ENCODE results near the gene TMSB10.

The TMSB10 gene

GRCh38 chr2:84925336-84925723 lies 19.9 kb downstream of the TMSB10 start (continued):
- no peak for TF ChIP-seq ZNF423 (tag by site-specific recombination; IDR thresholded peaks at IDR 0.05)

- H3K4me3 ChIP-seq (ENCODE audit: low read depth, low read length): peak overlapping the region; percentile 20
- ChIA-PET CTCF (interaction anchor here (0.5 to 2.6 kb wide), 88 partner anchors 8 to 447 kb away, joined by 3 to 28 read pairs (median 5); partner anchors contain the start of genes TCF7L1, TMSB10 and TRABD2A), POLR2A (interaction anchor here (0.7 to 3.1 kb wide), 10 partner anchors 11 to 467 kb away, joined by 3 to 38 read pairs (median 3); partner anchors contain the start of genes KCMF1, SUCLG1 and TMSB10)
- no peaks in the 10 kb centered on the region; a peak in 1 of 3 replicates for H3K36me3 ChIP-seq (ENCODE audit: control insufficient read depth in 2 of 2, insufficient read depth in 1 of 2, low read length in 2 of 2)
- no peaks in the 10 kb centered on the region for H3K4me1 ChIP-seq (ENCODE audit: control insufficient read depth, insufficient read depth, low read length)
- H3K27ac ChIP-seq (ENCODE audit: extremely low read depth, low read depth, low read length): no peak overlapping the region
- H3K9me3 ChIP-seq (ENCODE audit: control insufficient read depth, insufficient read depth, low read depth, low read length): no peaks in the 10 kb centered on the region
- peak; percentile 82; the same call in 1 of the 2 replicates for TF ChIP-seq HOXC10 (CRISPR knock-in tag; IDR thresholded peaks at IDR 0.05)
- 0 out of 2 replicates have a peak, but pooled peaks have one; percentile 30 for TF ChIP-seq ZNF280D (tag by site-specific recombination; IDR thresholded peaks at IDR 0.05)
- peak; percentile 99 for TF ChIP-seq ZNF600 (tag by site-specific recombination; IDR thresholded peaks at IDR 0.05)
- TF ChIP-seq PBX3 (CRISPR knock-in tag; IDR thresholded peaks at IDR 0.05): peak; percentile 58; the same call in 1 of the 2 replicates
- TF ChIP-seq KLF1 (tag by site-specific recombination; IDR thresholded peaks at IDR 0.05): peak; percentile 97
- 0 out of 2 replicates have a peak, but pooled peaks have one; percentile 4 for TF ChIP-seq ZNF596 (tag by site-specific recombination; IDR thresholded peaks at IDR 0.05)
- TF ChIP-seq ZNF629 (tag by site-specific recombination; IDR thresholded peaks at IDR 0.05): peak; percentile 82
- TF ChIP-seq CTCF (tag by site-specific recombination; IDR thresholded peaks at IDR 0.05): peak; percentile 99
- no peak for TF ChIP-seq ZNF433 (tag by site-specific recombination; IDR thresholded peaks at IDR 0.05; ENCODE audit: low read depth)
- no peak for TF ChIP-seq ZSCAN16 (tag by site-specific recombination; IDR thresholded peaks at IDR 0.05)
- no peak for TF ChIP-seq ZNF777 (tag by site-specific recombination; IDR thresholded peaks at IDR 0.05; ENCODE audit: borderline replicate concordance)
- TF ChIP-seq SP2 (tag by site-specific recombination; IDR thresholded peaks at IDR 0.05): peak; percentile 75
- peak; percentile 84 for TF ChIP-seq ZNF610 (tag by site-specific recombination; IDR thresholded peaks at IDR 0.05; ENCODE audit: borderline replicate concordance)
- peak; percentile 52 for TF ChIP-seq ZIC2 (tag by site-specific recombination; IDR thresholded peaks at IDR 0.05)
- peak; percentile 31; the same call in 1 of the 2 replicates for TF ChIP-seq ZFP69B (tag by site-specific recombination; IDR thresholded peaks at IDR 0.05)
- no peak for TF ChIP-seq ZBTB11 (tag by site-specific recombination; conservative IDR thresholded peaks at IDR 0.05; ENCODE audit: low read depth)
- TF ChIP-seq ZNF544 (tag by site-specific recombination; IDR thresholded peaks at IDR 0.05): 0 out of 2 replicates have a peak, but pooled peaks have one; percentile 27
- 0 out of 2 replicates have a peak, but pooled peaks have one; percentile 37 for TF ChIP-seq ZBTB20 (tag by site-specific recombination; IDR thresholded peaks at IDR 0.05)
- TF ChIP-seq ZNF704 (tag by site-specific recombination; IDR thresholded peaks at IDR 0.05): no peak
- TF ChIP-seq ZXDB (tag by site-specific recombination; IDR thresholded peaks at IDR 0.05): 0 out of 2 replicates have a peak, but pooled peaks have one; percentile 54
- TF ChIP-seq ATF2 (tag by site-specific recombination; IDR thresholded peaks at IDR 0.05; ENCODE audit: low read depth): no peak
- TF ChIP-seq ZFP3 (tag by site-specific recombination; IDR thresholded peaks at IDR 0.05; ENCODE audit: low read depth): no peak
These were observed 20.4 kb downstream of the TMSB10 start for GRCh38 chr2:84925724-84926376.

Data from HEK293 (cell line).